AG04449 (cell line): ENCODE measurements around the gene FUT8.
"Not testable (repeated sequence)": the region's sequence is repeated elsewhere in the genome, so short reads cannot be mapped to it uniquely, and the experiment has no call there.

Source experiments
- CTCF ChIA-PET: fragments of 350-600 bp; formaldehyde crosslinking; extraction: SDS; loops from one replicate; lab custom pipeline; 2021; ENCODE audit warnings: antibody characterized with exemption; lab: Yijun Ruan, JAX
- POLR2A ChIA-PET: fragments of 400-600, 350-600 bp; formaldehyde crosslinking; extraction: SDS; loops from one replicate; lab custom pipeline; 2020; ENCODE audit warnings: antibody characterized with exemption, inconsistent platforms; lab: Yijun Ruan, JAX
- DNase-seq: peaks from one replicate; pipeline ENCODE4 v3.0.0-alpha.2; 2010; ENCODE audit warnings: low read depth, low spot score
- H3K4me3 ChIP-seq: 2 replicates; pipeline ENCODE4 v1.5.1; 2011; ENCODE audit warnings: low read depth, mild to moderate bottlenecking, control low read depth, low read length
- CTCF ChIP-seq: IDR thresholded peaks from one replicate; pipeline ENCODE4 v1.5.1; 2011; ENCODE audit warnings: mild to moderate bottlenecking, moderate library complexity, low read length, control low read depth, inconsistent platforms; ENCODE audit not compliant: insufficient read depth; ENCODE audit errors: missing control alignments

Gene FUT8

GRCh38 chr14:65689070-65689469, 276.5 kb downstream of the FUT8 start:
- ChIA-PET CTCF (no interaction called here), POLR2A (no interaction called here)
- no peak overlapping the region for H3K4me3 ChIP-seq
- TF ChIP-seq CTCF, result no peak
- no peak for DNase-seq

GRCh38 chr14:65692566-65692965, 280.0 kb downstream of the FUT8 start:
- H3K4me3 ChIP-seq, CTCF ChIA-PET, POLR2A ChIA-PET, DNase-seq: not testable (repeated sequence)

- ChIA-PET POLR2A (no interaction called here), CTCF (no interaction called here)
- H3K4me3 ChIP-seq, result no peak overlapping the region
- no peak for DNase-seq
- no peak for TF ChIP-seq CTCF
Observed at GRCh38 chr14:65696801-65697200, 284.3 kb downstream of the FUT8 start.

- ChIA-PET POLR2A (interaction anchor here (1.2 kb wide), 1 partner anchor 290 kb away, joined by 3 read pairs; no protein-coding TSS in a partner anchor), CTCF (interaction anchor here (1.0 to 1.3 kb wide), 3 partner anchors 116 to 288 kb away, joined by 3 to 6 read pairs (median 3); no protein-coding TSS in a partner anchor)
- DNase-seq, result no peak
- TF ChIP-seq CTCF, result no peak
- no peak overlapping the region for H3K4me3 ChIP-seq
Observed at GRCh38 chr14:65703521-65703920, 291.0 kb downstream of the FUT8 start.

- ChIA-PET CTCF (interaction anchor here (1.0 to 1.3 kb wide), 2 partner anchors 121 to 288 kb away, joined by 3 to 6 read pairs; no protein-coding TSS in a partner anchor), POLR2A (interaction anchor here (1.2 kb wide), 1 partner anchor 291 kb away, joined by 3 read pairs; no protein-coding TSS in a partner anchor)
- no peak for TF ChIP-seq CTCF
- no peak overlapping the region for H3K4me3 ChIP-seq
- no peak for DNase-seq
Observed at GRCh38 chr14:65703996-65704395, 291.5 kb downstream of the FUT8 start.

GRCh38 chr14:65704437-65704836, 291.9 kb downstream of the FUT8 start:
- no peak for TF ChIP-seq CTCF
- no peak for DNase-seq
- POLR2A ChIA-PET, result interaction anchor here (1.2 kb wide), 1 partner anchor 291 kb away, joined by 3 read pairs; no protein-coding TSS in a partner anchor
- H3K4me3 ChIP-seq, result no peak overlapping the region
- CTCF ChIA-PET, result interaction anchor here (1.0 kb wide), 1 partner anchor 121 kb away, joined by 3 read pairs; no protein-coding TSS in a partner anchor

- DNase-seq, result no peak
- CTCF ChIA-PET, result no interaction called here
- H3K4me3 ChIP-seq, result no peak overlapping the region
- POLR2A ChIA-PET, result no interaction called here
- no peak for TF ChIP-seq CTCF
Observed at GRCh38 chr14:65704850-65705249, 292.3 kb downstream of the FUT8 start.
